HEK293 (cell line): ENCODE data around the gene NCKAP5.

ENCODE experiments used
- CTCF ChIA-PET: fragments of 350-600 bp; formaldehyde crosslinking; extraction: SDS; loops from one replicate; lab custom pipeline; 2021; ENCODE audit warnings: antibody characterized with exemption; lab: Yijun Ruan, JAX
- POLR2A ChIA-PET: fragments of 300-600 bp; formaldehyde crosslinking; extraction: SDS; loops from one replicate; lab custom pipeline; 2020; ENCODE audit warnings: antibody characterized with exemption, inconsistent platforms; lab: Yijun Ruan, JAX
- H3K27ac ChIP-seq: fragments of 200-500 bp; sonication (Bioruptor generic); 2 replicates; pipeline ENCODE4 v1.5.1; 2014; ENCODE audit warnings: low read depth, low read length, control low read depth, inconsistent platforms; ENCODE audit errors: extremely low read depth
- H3K36me3 ChIP-seq, 2 experiments: fragments of 200-500 bp in 1 of 2; sonication (Bioruptor generic) in 1 of 2; 1 replicate in 1 of 2; 2 replicates in 1 of 2; pipeline ENCODE4 v1.5.1; 2014 to 2017; ENCODE audit warnings: inconsistent platforms in 2 of 2, low read length in 2 of 2; ENCODE audit not compliant: control insufficient read depth in 2 of 2, insufficient read depth in 1 of 2
- H3K4me1 ChIP-seq: fragments of 200-500 bp; sonication (Bioruptor generic); 2 replicates; pipeline ENCODE4 v1.5.1; 2014; ENCODE audit warnings: mild to moderate bottlenecking, low read length, inconsistent platforms; ENCODE audit not compliant: control insufficient read depth, insufficient read depth
- H3K4me3 ChIP-seq: 2 replicates; pipeline ENCODE4 v1.5.1; 2011; ENCODE audit warnings: low read depth, mild to moderate bottlenecking, control low read depth, low read length, moderate library complexity
- H3K9me3 ChIP-seq: fragments of 200-500 bp; sonication (Bioruptor generic); 2 replicates; pipeline ENCODE4 v1.5.1; 2014; ENCODE audit warnings: low read depth, low read length, inconsistent platforms; ENCODE audit not compliant: control insufficient read depth, insufficient read depth
- EGR2 ChIP-seq: fragments of 450-650 bp; formaldehyde crosslinking; IDR thresholded peaks from 2 replicates; pipeline ENCODE4 v1.5.1; 2016; ENCODE audit warnings: low read depth, missing biosample characterization, missing genetic modification characterization
- HIC1 ChIP-seq: fragments of 450-650 bp; formaldehyde crosslinking; IDR thresholded peaks from 2 replicates; pipeline ENCODE4 v1.5.1; 2016; ENCODE audit warnings: missing biosample characterization, missing genetic modification characterization
- KLF16 ChIP-seq: fragments of 450-650 bp; formaldehyde crosslinking; IDR thresholded peaks from 2 replicates; pipeline ENCODE4 v1.5.1; 2017; ENCODE audit warnings: missing biosample characterization, missing genetic modification characterization
- MEIS1 ChIP-seq: sonication (generic); formaldehyde crosslinking; IDR thresholded peaks from 2 replicates; pipeline ENCODE4 v1.8.1; 2022; ENCODE audit warnings: missing genetic modification reagents, mild to moderate bottlenecking, borderline replicate concordance
- PRDM6 ChIP-seq: fragments of 450-650 bp; formaldehyde crosslinking; IDR thresholded peaks from 2 replicates; pipeline ENCODE4 v1.5.1; 2017; ENCODE audit warnings: missing biosample characterization, missing genetic modification characterization
- SP3 ChIP-seq: fragments of 450-650 bp; formaldehyde crosslinking; IDR thresholded peaks from 2 replicates; pipeline ENCODE4 v1.5.1; 2016; ENCODE audit warnings: missing biosample characterization, missing genetic modification characterization
- TCF7L2 ChIP-seq: IDR thresholded peaks from 2 replicates; pipeline ENCODE4 v1.6.1; 2011; ENCODE audit warnings: low read depth, mild to moderate bottlenecking, inconsistent platforms, low read length, moderate library complexity, borderline replicate concordance
- ZNF132 ChIP-seq: fragments of 450-650 bp; formaldehyde crosslinking; IDR thresholded peaks from 2 replicates; pipeline ENCODE4 v1.5.1; 2017; ENCODE audit warnings: missing biosample characterization, missing genetic modification characterization, borderline replicate concordance
- ZNF175 ChIP-seq: fragments of 450-650 bp; formaldehyde crosslinking; IDR thresholded peaks from 2 replicates; pipeline ENCODE4 v1.5.1; 2016; ENCODE audit warnings: missing biosample characterization, missing genetic modification characterization
- ZNF18 ChIP-seq: fragments of 450-650 bp; formaldehyde crosslinking; IDR thresholded peaks from 2 replicates; pipeline ENCODE4 v1.5.1; 2016; ENCODE audit warnings: missing biosample characterization, missing genetic modification characterization
- ZNF2 ChIP-seq: fragments of 450-650 bp; formaldehyde crosslinking; IDR thresholded peaks from 2 replicates; pipeline ENCODE4 v1.5.1; 2016; ENCODE audit warnings: missing biosample characterization, missing genetic modification characterization
- ZNF280D ChIP-seq: fragments of 450-650 bp; formaldehyde crosslinking; IDR thresholded peaks from 2 replicates; pipeline ENCODE4 v1.5.1; 2016; ENCODE audit warnings: missing biosample characterization, missing genetic modification characterization
- ZNF302 ChIP-seq: fragments of 450-650 bp; formaldehyde crosslinking; IDR thresholded peaks from 2 replicates; pipeline ENCODE4 v1.5.1; 2016; ENCODE audit warnings: missing biosample characterization, missing genetic modification characterization, low read depth
- ZNF324 ChIP-seq: fragments of 450-650 bp; formaldehyde crosslinking; IDR thresholded peaks from 2 replicates; pipeline ENCODE4 v1.5.1; 2016; ENCODE audit warnings: missing biosample characterization, missing genetic modification characterization
- ZNF335 ChIP-seq: fragments of 450-650 bp; formaldehyde crosslinking; conservative IDR thresholded peaks from 2 replicates; pipeline ENCODE4 v1.5.1; 2016; ENCODE audit warnings: missing biosample characterization, missing genetic modification characterization
- ZNF37A ChIP-seq: fragments of 450-650 bp; IDR thresholded peaks from 2 replicates; pipeline ENCODE4 v1.5.1; 2018; ENCODE audit warnings: missing biosample characterization, missing genetic modification characterization
- ZNF423 ChIP-seq: fragments of 450-650 bp; formaldehyde crosslinking; IDR thresholded peaks from 2 replicates; pipeline ENCODE4 v1.5.1; 2016; ENCODE audit warnings: missing biosample characterization, missing genetic modification characterization
- ZNF433 ChIP-seq: fragments of 450-650 bp; formaldehyde crosslinking; IDR thresholded peaks from 2 replicates; pipeline ENCODE4 v1.5.1; 2016; ENCODE audit warnings: missing biosample characterization, missing genetic modification characterization, low read depth
- ZNF521 ChIP-seq: fragments of 450-650 bp; formaldehyde crosslinking; IDR thresholded peaks from 2 replicates; pipeline ENCODE4 v1.5.1; 2017; ENCODE audit warnings: missing biosample characterization, mild to moderate bottlenecking, missing genetic modification characterization
- ZNF544 ChIP-seq: fragments of 450-650 bp; formaldehyde crosslinking; IDR thresholded peaks from 2 replicates; pipeline ENCODE4 v1.5.0; 2017; ENCODE audit warnings: missing biosample characterization, missing genetic modification characterization
- ZNF660 ChIP-seq: fragments of 450-650 bp; IDR thresholded peaks from 2 replicates; pipeline ENCODE4 v1.5.1; 2018; ENCODE audit warnings: missing biosample characterization, mild to moderate bottlenecking, missing genetic modification characterization
- ZNF791 ChIP-seq: fragments of 450-650 bp; formaldehyde crosslinking; IDR thresholded peaks from 2 replicates; pipeline ENCODE4 v1.5.1; 2016; ENCODE audit warnings: missing biosample characterization, missing genetic modification characterization
- ZNF792 ChIP-seq: fragments of 450-650 bp; formaldehyde crosslinking; IDR thresholded peaks from 2 replicates; pipeline ENCODE4 v1.5.1; 2016; ENCODE audit warnings: missing biosample characterization, missing genetic modification characterization
- ZNF837 ChIP-seq: fragments of 450-650 bp; formaldehyde crosslinking; IDR thresholded peaks from 2 replicates; pipeline ENCODE4 v1.5.1; 2016; ENCODE audit warnings: missing biosample characterization, missing genetic modification characterization
- ZSCAN18 ChIP-seq: fragments of 450-650 bp; formaldehyde crosslinking; IDR thresholded peaks from 2 replicates; pipeline ENCODE4 v1.5.1; 2016; ENCODE audit warnings: missing biosample characterization, missing genetic modification characterization
- ZSCAN23 ChIP-seq: fragments of 450-650 bp; formaldehyde crosslinking; IDR thresholded peaks from 2 replicates; pipeline ENCODE4 v1.5.1; 2016; ENCODE audit warnings: missing biosample characterization, missing genetic modification characterization
- TF ChIP-seq, protein P1 (sequence below): fragments of 450-650 bp; formaldehyde crosslinking; IDR thresholded peaks from 2 replicates; pipeline ENCODE4 v1.5.1; 2016; ENCODE audit warnings: missing biosample characterization, missing genetic modification characterization, low read depth

The NCKAP5 gene

GRCh38 chr2:132797071-132797470, 771.2 kb downstream of the NCKAP5 start:
- TF ChIP-seq ZNF660 (tag by site-specific recombination) (no peak), KLF16 (no peak), TCF7L2 (no peak), ZNF521 (tag by site-specific recombination) (no peak), ZNF2 (no peak), ZNF335 (no peak), HIC1 (no peak), PRDM6 (no peak), ZNF433 (tag by site-specific recombination) (no peak), EGR2 (tag by site-specific recombination) (no peak), ZSCAN18 (tag by site-specific recombination) (no peak), SP3 (tag by site-specific recombination) (no peak), ZNF837 (tag by site-specific recombination) (no peak), ZNF791 (no peak), ZNF132 (tag by site-specific recombination) (no peak), ZNF37A (tag by site-specific recombination) (no peak), ZNF792 (tag by site-specific recombination) (no peak), ZSCAN23 (tag by site-specific recombination) (no peak)
- TF ChIP-seq, protein P1, sequence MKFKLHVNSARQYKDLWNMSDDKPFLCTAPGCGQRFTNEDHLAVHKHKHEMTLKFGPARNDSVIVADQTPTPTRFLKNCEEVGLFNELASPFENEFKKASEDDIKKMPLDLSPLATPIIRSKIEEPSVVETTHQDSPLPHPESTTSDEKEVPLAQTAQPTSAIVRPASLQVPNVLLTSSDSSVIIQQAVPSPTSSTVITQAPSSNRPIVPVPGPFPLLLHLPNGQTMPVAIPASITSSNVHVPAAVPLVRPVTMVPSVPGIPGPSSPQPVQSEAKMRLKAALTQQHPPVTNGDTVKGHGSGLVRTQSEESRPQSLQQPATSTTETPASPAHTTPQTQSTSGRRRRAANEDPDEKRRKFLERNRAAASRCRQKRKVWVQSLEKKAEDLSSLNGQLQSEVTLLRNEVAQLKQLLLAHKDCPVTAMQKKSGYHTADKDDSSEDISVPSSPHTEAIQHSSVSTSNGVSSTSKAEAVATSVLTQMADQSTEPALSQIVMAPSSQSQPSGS (tag by site-specific recombination), result no peak
- TF ChIP-seq, all 188 proteins: peak for 0
- no peak overlapping the region for H3K4me3 ChIP-seq

DNA sequence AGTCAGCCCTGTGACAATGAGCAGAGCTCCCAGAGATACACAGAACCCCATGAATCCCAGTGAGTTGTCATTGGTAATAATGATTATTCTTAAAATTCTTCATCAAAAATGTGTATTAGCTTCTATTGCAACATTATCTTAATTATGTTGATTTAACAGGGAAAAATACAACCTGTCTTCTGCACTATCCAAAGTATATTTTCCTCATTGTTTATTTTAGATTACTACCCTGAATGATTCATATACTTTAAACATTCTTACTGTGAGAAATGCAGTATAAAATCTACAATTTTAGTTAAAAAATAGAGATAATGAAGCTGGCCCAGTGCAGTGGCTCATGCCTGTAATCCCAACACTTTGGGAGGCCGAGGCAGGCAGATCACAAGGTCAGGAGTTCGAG, 773.0 kb downstream of the NCKAP5 start:
- Histone ChIP-seq H3K4me3 (no peak overlapping the region), H3K9me3 (no peaks in the 10 kb centered on the region), H3K4me1 (no peaks in the 10 kb centered on the region), H3K27ac (no peak overlapping the region), H3K36me3 (no peaks in the 10 kb centered on the region)
- CTCF ChIA-PET, result interaction anchor here (0.6 kb wide), 1 partner anchor 51 kb away, joined by 3 read pairs; no protein-coding TSS in a partner anchor
- POLR2A ChIA-PET, result no interaction called here
- TF ChIP-seq ZNF423 (tag by site-specific recombination) (no peak), ZNF175 (tag by site-specific recombination) (no peak), ZNF18 (tag by site-specific recombination) (no peak), ZNF280D (tag by site-specific recombination) (no peak), ZNF324 (tag by site-specific recombination) (no peak), MEIS1 (CRISPR knock-in tag) (no peak), ZNF302 (no peak), ZNF544 (tag by site-specific recombination) (no peak)

More at GRCh38 chr2:132797071-132797470, 771.2 kb downstream of the NCKAP5 start:
- CTCF ChIA-PET, result no interaction called here
- no peaks in the 10 kb centered on the region for H3K36me3 ChIP-seq
- no peaks in the 10 kb centered on the region for H3K9me3 ChIP-seq
- POLR2A ChIA-PET, result no interaction called here
- H3K27ac ChIP-seq, result no peak overlapping the region
- no peaks in the 10 kb centered on the region for H3K4me1 ChIP-seq
